GM21515 (cell line): ENCODE data around the gene MAPK4.
"Not testable (repeated sequence)": the region's sequence is repeated elsewhere in the genome, so short reads cannot be mapped to it uniquely, and the experiment has no call there.

Experiments
- ATAC-seq: cut with Tn5 transposase; IDR thresholded peaks from one replicate; pipeline ENCODE4 v1.9.1; 2021; ENCODE audit not compliant: unreplicated experiment

MAPK4 gene

DNA sequence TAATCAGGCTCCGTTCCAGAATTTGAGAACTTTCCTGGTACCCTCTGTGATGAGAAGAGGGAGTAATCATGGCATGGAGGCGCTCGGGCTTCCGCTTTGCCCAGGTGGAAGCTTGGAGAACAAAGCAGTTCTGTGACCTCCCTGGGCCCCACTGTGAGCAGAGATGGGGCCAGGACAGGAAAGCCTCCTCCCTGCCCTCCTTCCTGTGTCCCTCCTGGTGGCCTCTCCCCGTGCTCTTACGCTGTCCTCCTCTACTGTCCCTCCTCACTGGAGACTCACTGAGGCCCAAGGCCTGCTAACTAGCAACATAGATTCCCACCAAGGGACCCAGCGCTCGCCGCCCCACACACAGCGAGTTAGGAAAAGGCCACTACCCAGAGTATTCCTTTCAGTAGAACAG lies 119.8 kb downstream of the MAPK4 start:
- ATAC-seq, result no peak

DNA sequence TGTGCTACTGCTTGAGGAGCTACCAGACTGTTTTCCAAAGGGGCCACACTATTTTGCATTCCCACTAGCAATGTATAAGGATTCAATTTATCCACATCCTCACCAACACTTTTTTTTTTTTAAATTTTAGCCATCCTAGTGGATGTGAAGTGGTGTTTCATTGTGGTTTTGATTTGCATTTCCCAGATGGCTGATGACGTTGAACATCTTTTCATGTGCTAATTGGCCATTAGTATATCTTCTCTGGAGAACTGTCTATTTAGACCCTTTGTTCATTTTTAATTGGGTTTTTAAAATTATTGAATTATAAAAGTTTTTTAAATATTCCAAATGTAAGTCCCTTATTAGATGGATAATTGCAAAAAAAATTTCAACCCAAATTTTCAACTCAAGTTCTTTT lies 121.1 kb downstream of the MAPK4 start:
- no peak for ATAC-seq

DNA sequence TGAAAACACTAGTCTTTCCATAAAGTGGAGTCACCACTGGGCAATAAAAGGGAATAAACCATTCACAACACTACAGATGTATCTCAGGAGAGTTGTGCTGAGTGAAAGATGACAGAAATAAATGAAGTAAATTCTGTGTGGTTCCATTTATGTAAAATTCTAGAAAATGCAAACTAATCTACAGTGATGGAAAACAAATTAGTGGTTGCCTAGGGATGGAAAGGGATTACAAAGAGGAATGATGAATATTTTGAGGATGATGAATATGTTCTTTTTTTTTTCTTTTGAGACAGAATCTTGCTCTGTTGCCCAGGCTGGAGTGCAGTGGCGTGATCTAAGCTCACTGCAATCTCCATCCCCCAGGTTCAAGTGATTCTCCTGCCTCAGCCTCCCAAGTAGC lies 123.0 kb downstream of the MAPK4 start:
- no peak for ATAC-seq

DNA sequence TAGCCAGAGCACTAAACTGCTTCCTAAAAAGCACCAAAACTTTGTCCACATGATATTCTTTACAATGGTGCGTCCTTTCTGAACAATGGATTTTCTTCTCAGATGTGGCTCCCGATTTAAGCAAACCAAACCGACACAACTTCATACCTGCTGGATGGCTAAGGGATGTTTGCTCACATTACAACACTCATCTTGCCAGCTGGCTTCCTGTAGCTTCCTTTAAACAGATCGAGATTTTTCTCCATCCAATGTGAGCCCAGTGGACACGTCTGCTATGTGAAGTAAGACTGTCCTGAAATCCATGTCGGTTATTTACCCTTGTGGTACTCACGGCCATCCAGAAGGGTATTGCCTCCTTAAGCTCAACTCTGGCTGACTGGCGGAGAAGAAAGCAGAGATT lies 126.5 kb downstream of the MAPK4 start:
- no peak for ATAC-seq

DNA sequence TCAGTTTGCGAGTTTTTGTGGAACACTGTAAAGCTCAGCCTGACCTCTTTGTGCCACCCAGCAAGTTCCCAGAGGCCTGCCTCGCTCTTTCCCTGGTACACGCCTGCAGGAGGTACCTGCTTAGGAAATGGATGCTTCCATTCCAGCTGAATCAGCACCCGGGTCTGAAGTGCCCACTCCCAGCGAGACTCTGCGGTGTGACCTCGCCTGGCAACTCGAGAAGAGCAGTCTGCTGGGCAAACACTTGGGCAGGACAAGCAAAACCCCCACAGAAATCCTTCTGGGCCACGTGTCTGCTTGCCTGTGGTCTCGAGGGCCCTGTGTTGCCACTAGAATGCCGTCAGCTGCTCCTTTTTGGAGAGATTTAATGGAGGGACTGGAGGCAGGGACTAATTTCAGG lies 127.6 kb downstream of the MAPK4 start:
- ATAC-seq, result no peak

DNA sequence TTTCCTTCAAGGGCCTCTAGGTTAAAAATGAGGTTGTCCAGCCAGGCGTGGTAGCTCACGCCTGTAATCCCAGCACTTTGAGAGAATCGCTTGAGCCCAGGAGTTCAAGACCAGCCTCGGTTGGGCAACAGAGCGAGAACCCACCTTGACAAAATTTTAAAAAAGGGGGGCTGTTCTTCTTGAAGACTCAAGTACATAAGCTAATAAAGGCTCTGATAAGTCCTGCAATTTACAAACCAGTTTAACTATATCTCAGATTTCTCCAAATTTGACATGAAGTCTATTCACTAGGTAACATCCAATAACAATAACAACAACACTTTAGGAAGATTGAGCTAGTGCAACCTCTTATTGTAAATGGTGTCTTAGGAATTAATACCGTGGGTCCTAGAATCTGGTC lies 129.7 kb downstream of the MAPK4 start:
- ATAC-seq, result no peak

DNA sequence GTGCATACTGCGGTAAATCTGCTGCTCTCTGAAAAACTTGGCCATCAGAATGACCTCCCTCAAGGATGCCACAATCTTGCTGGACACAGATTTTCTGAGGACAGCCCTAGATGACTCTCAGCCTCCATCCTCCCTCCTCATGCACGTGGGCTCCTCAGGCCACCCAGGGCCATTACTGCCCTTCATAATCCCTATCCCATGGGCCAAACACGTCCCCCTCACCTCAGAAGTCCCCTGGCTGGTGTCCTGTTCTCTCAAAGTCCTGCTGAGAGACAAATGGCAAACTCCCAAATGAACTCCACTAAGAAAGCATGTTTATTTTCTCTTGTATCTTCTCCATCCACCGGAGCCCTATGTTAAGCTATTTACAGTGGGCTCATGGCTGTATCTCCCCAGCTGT lies 134.3 kb downstream of the MAPK4 start:
- no peak for ATAC-seq

DNA sequence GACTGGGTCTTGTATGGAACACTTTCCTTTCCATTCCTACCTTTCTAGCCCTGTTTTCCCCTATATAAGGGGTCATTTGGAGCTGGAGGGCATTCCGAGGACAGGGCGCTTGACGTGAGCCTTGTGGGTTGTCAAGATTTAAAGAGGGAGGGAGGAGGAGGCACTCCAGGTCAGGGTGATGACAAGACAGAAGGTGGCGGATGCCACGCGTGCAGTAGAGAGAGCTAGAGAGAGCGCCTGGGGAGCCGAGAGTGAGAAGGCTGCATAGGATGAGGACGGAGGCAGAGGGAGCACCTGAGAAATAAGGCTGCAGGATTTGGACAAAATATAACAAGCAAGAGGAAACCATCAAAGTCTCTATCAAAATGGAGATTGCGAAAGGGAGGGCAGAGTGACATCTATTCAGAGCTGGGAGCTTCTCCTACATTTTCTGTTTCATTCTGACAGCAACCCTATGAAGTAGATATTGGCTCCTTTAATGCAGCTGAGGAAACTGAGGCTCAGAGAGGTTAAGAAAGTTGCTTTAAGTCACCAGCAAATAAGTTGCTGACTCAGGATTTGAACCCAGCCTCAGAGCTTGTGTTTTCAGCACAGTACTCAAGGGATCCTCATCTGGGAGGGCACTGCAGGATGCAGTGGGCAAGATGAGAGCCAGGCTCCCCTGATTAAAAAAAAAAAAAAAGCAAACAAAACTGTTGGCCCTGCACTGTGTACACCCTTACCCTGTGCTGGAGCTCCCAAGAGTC lies 135.7 kb downstream of the MAPK4 start:
- ATAC-seq, result no peak

DNA sequence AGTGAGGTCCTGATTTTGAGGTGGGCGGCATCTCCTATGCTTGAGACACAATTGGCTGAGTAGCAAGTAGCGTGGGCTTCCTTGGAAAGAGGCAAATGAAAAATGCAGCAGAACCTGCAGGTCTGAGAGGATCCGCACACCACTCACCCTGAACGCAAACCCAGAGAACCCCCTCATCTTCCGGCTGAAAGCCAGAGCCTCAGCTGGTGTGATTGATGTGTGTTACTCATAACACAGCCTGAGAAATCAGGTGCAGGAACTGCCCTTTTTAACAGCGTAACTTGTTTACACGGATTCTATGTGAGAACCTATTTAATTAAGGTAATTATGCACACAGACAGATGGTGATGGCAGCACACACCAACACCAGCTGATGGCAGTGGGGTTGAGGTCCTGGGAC lies 136.5 kb downstream of the MAPK4 start:
- ATAC-seq, result peak; percentile 41

DNA sequence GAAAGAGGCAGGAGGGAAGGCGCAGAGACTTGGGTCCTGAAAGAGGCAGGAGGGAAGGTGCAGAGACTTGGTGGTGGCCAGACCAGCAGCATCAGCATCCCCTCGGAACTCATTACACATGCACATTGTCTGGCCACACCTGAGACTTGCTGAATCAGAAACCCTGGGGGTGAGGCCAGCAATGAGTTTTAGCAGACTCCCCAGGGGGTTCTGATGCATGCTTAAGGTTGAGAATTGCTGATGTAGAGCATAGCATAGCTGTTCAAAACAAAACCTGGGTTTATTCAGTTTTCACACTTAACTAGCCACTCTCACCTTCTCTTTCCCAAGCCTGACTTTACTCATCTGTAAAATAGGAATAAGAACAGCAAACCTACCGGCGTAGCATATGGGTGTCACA lies 137.0 kb downstream of the MAPK4 start:
- peak; percentile 40 for ATAC-seq

DNA sequence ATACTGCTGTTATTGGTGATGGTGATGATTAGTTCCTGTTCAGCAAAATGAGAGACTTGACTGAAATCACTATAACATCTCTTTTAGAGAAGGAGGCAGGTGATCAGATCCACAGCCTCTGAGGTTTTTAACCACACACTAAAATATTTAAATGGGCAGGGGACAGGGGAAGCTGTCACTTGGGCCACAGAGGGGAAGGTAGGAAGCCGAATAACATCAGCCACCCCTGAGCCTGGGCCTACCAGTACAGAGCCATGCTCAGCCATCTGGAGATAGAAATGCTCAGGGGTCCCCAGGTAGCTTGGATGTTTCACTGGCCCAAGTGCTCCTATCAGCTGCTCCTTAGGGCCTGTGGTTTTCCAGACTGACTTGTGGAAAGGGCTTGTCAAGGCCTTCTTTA lies 137.6 kb downstream of the MAPK4 start:
- peak; percentile 35 for ATAC-seq

DNA sequence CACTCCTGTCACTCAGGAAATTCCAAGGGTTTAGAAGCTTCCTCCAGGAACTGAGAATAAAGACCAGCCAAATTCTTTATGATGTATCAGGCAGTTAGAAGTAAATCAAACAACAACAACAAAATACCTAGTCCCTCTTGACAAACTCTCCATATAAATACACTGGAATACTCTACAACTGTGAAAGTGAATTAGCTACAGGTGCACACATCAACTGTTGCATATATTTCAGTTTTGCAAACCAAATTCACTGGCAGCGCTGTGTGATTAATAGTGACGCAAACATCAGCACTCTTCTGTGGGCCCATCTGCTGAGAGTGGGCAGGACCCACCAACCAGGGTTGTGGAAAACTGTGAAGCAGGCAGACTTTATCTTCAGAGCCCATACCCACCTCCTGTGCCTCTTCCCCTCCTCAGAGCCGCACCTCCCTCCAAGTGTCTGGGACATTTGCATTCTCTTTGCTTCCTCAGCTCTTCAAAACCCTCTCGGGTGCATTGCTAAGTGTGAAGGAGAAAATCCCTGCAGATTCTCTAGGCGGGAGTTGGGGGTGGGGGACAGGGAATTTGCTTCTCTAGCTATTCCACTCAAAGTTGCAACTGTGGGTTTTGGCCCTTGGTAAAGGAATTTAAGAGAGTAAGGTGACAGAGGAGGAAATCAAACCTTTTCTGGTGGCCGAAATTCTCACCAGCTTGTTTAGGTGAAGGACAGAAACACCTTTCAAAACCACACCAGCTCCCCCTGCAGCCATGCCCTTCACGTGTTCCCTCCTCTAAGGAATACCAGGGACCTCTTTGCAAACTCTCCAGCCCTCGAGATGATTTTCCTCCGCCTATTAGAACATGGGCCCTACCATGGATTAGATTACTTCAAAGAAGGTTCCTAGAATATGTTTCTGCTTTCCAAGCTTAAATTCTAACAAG lies 140.6 kb downstream of the MAPK4 start:
- no peak for ATAC-seq

DNA sequence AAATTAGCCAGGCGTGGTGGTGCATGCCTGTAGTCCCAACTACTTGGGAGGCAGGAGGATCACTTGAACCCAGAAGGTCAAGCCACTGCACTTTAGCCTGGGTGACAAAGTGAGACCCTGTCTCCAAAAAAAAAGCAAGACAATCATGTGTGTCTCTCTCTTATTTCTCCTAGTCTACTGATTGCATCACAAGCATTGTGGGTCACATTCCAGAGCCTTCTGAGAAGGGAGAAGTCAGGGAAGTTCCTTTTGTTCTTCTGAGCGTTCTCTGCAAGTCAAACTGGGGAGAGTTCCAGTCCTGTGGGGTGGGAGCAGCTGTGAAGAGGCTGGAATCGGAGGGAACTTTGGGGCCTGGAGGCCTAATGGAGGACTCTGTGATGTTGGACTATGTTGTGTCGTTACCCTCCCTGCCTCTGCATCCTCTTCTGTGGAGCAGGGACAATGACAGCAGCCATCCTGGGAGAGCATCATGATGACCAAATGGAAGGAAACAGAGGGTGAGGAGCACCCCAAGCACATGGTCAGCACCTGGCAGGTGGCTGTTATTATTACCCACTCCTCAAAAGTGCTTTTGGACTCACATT lies 144.6 kb downstream of the MAPK4 start:
- ATAC-seq, result no peak

DNA sequence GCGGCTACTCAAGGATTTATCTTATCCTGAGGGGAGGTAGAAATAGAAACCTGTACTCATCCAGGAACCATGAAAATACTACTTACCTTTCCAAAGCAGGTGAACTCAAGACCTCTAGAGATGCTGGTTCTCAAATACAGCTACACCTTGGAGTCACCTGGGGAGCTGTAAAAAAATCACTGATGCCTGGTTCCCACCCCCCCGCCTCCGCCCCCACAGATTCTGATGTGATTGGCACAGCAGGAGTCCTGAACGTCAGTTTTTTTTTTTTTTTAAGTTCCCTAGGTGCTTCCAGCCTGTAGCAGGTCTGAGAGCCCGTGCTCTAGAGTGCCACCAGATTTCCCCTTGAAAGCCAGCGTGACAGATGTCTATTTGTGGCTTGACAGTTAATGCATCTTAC lies 146.3 kb downstream of the MAPK4 start:
- ATAC-seq, result no peak

DNA sequence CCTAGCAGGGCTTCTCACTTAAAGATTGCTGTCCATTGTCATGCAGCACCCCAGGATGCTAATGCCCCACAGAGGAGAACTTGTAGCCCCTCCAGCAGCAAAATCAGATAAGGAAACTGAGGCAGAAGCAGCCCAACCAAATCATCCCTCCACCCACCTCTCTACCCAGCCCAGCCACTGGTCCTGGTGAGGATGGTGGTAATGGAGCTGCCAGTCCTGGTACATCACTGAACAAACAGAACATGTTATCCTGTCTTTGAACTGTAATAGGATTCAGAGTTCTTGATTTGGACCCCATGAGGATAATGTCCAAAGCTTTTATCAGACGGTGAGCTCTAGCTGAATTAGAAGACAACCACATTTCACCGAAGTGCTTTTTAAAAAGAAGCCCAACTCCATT lies 146.8 kb downstream of the MAPK4 start:
- ATAC-seq, result no peak

DNA sequence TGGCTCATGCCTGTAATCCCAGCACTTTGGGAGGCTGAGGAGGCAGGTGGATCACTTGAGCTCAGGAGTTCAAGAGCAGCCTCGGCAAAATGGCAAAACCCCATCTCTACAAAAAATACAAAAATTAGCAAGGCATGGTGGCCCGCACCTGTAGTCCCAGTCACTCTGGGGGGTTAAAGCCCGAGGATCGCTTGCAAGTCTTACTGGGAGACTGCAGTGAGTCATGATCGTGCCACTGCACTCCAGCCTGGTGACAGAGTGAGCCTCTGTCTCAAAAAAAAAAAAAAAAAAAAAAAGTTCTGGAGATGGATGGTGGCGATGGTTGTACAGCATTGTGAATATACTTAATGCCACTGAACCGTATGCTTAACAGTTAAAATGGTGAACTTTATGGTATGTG lies 147.4 kb downstream of the MAPK4 start:
- not testable (repeated sequence) for ATAC-seq

DNA sequence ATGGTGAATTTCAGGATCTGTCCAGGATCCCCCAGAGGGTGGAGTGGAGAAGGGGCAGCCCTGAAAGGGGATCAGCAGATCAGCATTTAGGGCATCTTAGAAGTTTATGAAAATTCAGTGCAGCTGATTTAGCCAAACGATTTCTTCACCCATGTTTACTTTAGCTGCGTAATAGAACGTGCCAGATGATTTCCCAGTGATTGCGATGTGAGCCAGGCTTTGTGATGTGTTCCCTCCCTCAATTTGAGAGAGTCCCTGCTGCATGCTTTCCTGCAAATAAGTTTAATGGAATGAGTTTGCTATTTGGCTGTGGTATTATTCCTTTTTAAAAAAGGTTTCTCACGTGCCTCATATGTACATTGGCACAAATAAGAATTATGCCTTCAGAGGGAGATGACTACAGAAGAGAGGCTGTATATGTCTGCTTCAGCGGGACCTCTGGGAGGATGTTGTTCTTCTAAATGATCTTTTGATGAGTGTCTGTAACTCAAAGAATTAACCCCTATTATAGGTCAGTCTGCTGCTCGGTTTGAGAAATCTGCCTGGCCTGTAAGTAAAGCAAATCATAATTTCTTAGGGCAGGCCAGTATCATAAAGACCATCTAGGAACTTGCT lies 148.1 kb downstream of the MAPK4 start:
- ATAC-seq, result no peak

DNA sequence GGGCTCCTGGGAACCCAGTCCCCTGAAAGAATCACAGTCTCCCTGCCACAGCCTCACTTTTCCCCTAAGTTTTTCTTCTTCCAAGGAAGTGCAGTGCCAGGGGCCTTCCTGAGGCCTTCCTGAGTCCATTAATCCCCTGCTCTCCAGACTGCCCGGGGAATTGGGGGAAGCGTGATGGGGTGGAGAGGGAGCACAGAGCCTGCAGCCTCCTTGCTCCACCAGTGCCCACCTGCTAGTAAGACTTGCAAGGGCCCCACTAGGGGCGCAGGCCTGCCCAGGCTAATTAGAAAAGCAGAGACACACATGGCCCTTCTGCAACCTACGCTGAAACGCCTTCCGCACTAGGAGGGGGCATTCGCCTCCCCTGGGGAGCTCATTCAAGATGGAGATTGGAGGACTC lies 149.3 kb downstream of the MAPK4 start:
- no peak for ATAC-seq

DNA sequence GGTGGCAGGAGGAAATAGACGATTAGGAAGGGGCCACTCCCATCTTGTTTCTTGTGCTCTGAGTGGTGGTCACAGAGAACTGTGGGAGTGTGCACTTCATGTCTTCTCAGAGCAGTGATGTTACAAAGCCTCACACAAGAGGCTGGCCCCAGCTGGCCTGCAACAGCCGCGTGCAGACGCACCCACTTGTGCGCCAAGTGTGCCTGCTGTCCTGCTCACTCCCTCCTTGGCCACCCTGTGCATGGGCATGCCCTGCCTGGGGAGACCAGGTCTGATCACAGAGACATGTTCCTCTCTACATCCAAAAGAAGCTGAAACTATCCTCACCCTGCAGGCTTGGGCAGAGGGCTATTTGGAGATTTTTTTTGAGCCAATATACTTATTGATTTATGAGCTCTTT lies 151.5 kb downstream of the MAPK4 start:
- no peak for ATAC-seq

DNA sequence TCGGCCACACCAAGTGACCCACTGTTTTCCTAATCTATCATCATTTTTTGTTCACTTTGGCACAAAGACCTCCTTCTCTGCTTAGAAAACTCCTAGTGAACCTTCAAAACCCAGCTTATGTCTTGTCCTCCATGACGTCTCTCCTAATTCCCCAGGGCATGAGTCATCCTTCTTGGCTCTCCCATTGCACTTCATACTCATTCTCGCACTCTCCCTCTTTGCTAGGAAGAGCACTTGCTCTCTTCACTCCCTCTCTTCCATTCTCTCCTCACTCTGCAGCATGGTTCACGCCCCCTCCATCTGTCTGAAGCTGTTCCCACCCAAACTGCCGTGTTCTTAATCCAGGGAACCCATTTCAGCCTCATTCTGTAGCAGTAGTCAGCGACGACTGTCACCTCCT lies 156.0 kb downstream of the MAPK4 start:
- ATAC-seq, result no peak

DNA sequence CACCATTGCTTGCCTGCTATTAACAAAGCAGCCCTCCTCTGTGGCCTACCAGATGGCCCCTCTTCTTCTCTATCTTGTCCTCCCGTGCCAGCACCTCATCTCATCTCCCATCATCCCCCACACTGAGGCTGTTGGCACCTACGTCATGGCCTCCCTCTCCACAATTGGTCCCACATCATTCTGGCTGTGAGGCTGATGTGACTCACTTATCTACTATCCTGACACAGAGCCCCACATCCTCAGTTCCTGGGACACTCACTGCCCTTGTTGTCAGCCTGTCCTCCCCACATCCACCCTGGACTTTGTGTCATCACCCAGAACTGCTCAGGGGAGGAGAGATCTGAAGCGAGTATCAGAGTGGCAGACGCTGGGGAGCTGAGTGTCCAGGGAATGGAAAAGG lies 157.0 kb downstream of the MAPK4 start:
- ATAC-seq, result no peak

DNA sequence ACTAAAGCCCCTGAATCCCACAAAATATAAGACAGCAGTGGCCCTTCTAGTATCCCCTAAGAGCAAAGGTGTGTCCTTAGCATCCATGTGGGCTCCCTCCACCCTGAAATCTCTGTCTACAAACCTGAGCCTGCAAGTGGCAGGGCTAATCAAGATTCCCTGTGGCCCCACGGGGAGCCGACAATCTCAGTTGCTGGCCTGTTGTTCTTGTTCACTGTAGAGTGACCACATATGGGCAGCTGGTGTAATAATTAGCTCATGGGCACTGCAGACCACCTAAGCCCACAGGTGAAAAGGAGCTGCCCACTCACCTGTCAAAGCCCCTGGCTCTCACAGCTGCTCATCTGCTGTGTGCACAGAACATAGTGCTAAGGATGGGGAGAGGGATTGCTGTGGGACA lies 157.7 kb downstream of the MAPK4 start:
- no peak for ATAC-seq
